ENCODE data around the gene DDX5. TPM values are rescaled to one million over a fixed set of nuclear protein-coding genes. Genes with fewer than 3 reads are reported as not detected.

Gene DDX5
- total and polyA plus RNA-seq, 2 donors (not counting 3 experiments of a cell fraction or from before 2014, with no cell fraction given) = 1,027 to 2,040 TPM

- H3K4me3 ChIP-seq (replicated peaks in 1 of 3; ENCODE audit: insufficient read depth in 1 of 3, low read depth in 1 of 3, low read length in 3 of 3) = no peak overlapping the region
- intact Hi-C loops (cut with micrococcal nuclease) (no loop called here), dilution Hi-C loops (cut with MboI; ENCODE audit: extremely low pct_ligation_motif_present, low sequenced_read_pairs) (no loop called here)
- DNase-seq (ENCODE audit: low read depth, low spot score) (no peak), FAIRE-seq (no peak)
- ChIA-PET POLR2A (no interaction called here), CTCF (interaction anchor here (0.9 to 1.1 kb wide), 2 partner anchors 34 to 37 kb away, joined by 3 read pairs; no protein-coding TSS in a partner anchor)
- no peaks in the 10 kb centered on the region for H3K79me2 ChIP-seq (ENCODE audit: control insufficient read depth, insufficient read depth, low read length)
- H3K4me2 ChIP-seq (ENCODE audit: insufficient read depth, low read length) = no peak overlapping the region
- no peak overlapping the region for H2AFZ ChIP-seq (ENCODE audit: low read depth, low read length)
- no peaks in the 10 kb centered on the region for H3K9me3 ChIP-seq (replicated peaks; ENCODE audit: control insufficient read depth, insufficient read depth, low read length)
- no TSS peak for BruUV-seq (replicated peaks)
- no peak overlapping the region for H3K9ac ChIP-seq (replicated peaks; ENCODE audit: extremely low read depth, insufficient read depth, low read length)
- H3K27ac ChIP-seq (ENCODE audit: insufficient read depth, low read depth, low read length) = no peak overlapping the region
- H4K20me1 ChIP-seq (replicated peaks; ENCODE audit: control insufficient read depth, extremely low read depth, insufficient read depth, low read length) = no peaks in the 10 kb centered on the region
- peaks cover 14% of the 10 kb centered on the region for H3K4me1 ChIP-seq (ENCODE audit: control insufficient read depth, extremely low read depth, insufficient read depth, low read length)
- H3K9me1 ChIP-seq (replicated peaks; ENCODE audit: control insufficient read depth, extremely low read depth, insufficient read depth, low read length) = no peaks in the 10 kb centered on the region
- TF ChIP-seq GATA2 (IDR thresholded peaks at IDR 0.05; ENCODE audit: insufficient read depth, insufficient read length, low read depth, low read length) = no peak
- TF ChIP-seq CTCF (IDR thresholded peaks at IDR 0.05; ENCODE audit: extremely low read depth in 1 of 2, insufficient read depth in 1 of 2, low read depth in 1 of 2, low read length in 2 of 2) = no peak
- TF ChIP-seq POLR2AphosphoS5 (IDR thresholded peaks at IDR 0.05; ENCODE audit: insufficient read depth, low read depth, low read length) = no peak
- no peak for TF ChIP-seq MAX (IDR thresholded peaks at IDR 0.05; ENCODE audit: insufficient read depth, insufficient read length)
- no peak for TF ChIP-seq EZH2 (IDR thresholded peaks at IDR 0.05; ENCODE audit: borderline replicate concordance, low read depth, low read length, severe bottlenecking)
- TF ChIP-seq POLR2A (IDR thresholded peaks at IDR 0.05; ENCODE audit: low read depth, low read length) = no peak
- TF ChIP-seq FOS (IDR thresholded peaks at IDR 0.05; ENCODE audit: borderline replicate concordance, insufficient read depth, low read length) = no peak
- no peak for TF ChIP-seq JUN (IDR thresholded peaks at IDR 0.05; ENCODE audit: borderline replicate concordance, insufficient read depth, insufficient read length, low read depth)
- TF ChIP-seq MYC (IDR thresholded peaks at IDR 0.05; ENCODE audit: low read depth, low read length) = no peak
- H3K36me3 ChIP-seq (ENCODE audit: control insufficient read depth in 2 of 2, extremely low read depth in 1 of 2, insufficient read depth in 2 of 2, low read length in 2 of 2) = peaks cover 0 to 3% of the 10 kb centered on the region in 2 experiments
- no peaks in the 10 kb centered on the region for H3K27me3 ChIP-seq (ENCODE audit: control insufficient read depth in 2 of 2, insufficient read depth in 2 of 2, low read length in 2 of 2)
Observed at GRCh38 chr17:64457156-64457555, 48.9 kb downstream of the DDX5 start.

Data from endothelial cell of umbilical vein (primary cell).